Muscle of leg (tissue), 11 donors: ENCODE results near the gene MTA3. TPM values are rescaled to one million over a fixed set of nuclear protein-coding genes. Genes with fewer than 3 reads are reported as not detected.

Experiments used
- DNase-seq: peaks from one replicate; pipeline ENCODE4 v3.0.0; 2013
- H3K27ac ChIP-seq: one replicate; pipeline ENCODE4 v1.5.1; 2013; ENCODE audit warnings: mild to moderate bottlenecking, low read length, control low read depth
- H3K27me3 ChIP-seq: one replicate; pipeline ENCODE4 v1.6.1; 2013; ENCODE audit warnings: low read length; ENCODE audit not compliant: control insufficient read depth, insufficient read depth
- H3K36me3 ChIP-seq: one replicate; pipeline ENCODE4 v1.6.1; 2013; ENCODE audit warnings: low read length; ENCODE audit not compliant: control insufficient read depth, insufficient read depth
- H3K4me1 ChIP-seq: one replicate; pipeline ENCODE4 v1.6.1; 2013; ENCODE audit warnings: low read length; ENCODE audit not compliant: control insufficient read depth, insufficient read depth
- H3K4me3 ChIP-seq: one replicate; pipeline ENCODE4 v1.5.1; 2013; ENCODE audit warnings: low read length, control low read depth
- H3K9me3 ChIP-seq: replicated peaks from 2 replicates; pipeline ENCODE4 v1.6.1; 2013; ENCODE audit warnings: low read depth, low read length; ENCODE audit not compliant: control insufficient read depth
- WGBS: methylation state at CpG from one replicate; pipeline ENCODE4 v1.1.5; 2013; ENCODE audit warnings: missing lambda C conversion rate; ENCODE audit not compliant: insufficient coverage; 5-methylcytosine and 5-hydroxymethylcytosine counted together
- polyA plus RNA-seq, 8 donors: library from polyadenylated mRNA; unstranded; fragments of 120-200 nt; gene quantifications; one replicate each; pipeline versions ENCODE4 v1.2.1 to v1.2.3, GENCODE V29; 2013; ENCODE audit warnings: inconsistent platforms in 1 of 8, low replicate concordance in 1 of 8; ENCODE audit not compliant: insufficient read length in 8 of 8, insufficient read depth in 1 of 8
- total RNA-seq: library from RNA; stranded (reverse); fragments of 120-200 nt; gene quantifications from one replicate; pipeline ENCODE4 v1.2.4, GENCODE V29; 2013

MTA3 gene
- total and polyA plus RNA-seq, 9 donors, result 22.5 to 37.9 (median 24.9) TPM

GRCh38 chr2:42743659-42743990 lies 175.2 kb downstream of the MTA3 start:
- WGBS, result 86% methylated on average over 1 of the region's 1 CpG
- H3K27ac ChIP-seq, result peak overlapping the region; percentile 74
- H3K36me3 ChIP-seq, result peaks cover 8% of the 10 kb centered on the region
- H3K9me3 ChIP-seq, result peaks cover 2% of the 10 kb centered on the region
- DNase-seq, result peak; percentile 71
- H3K27me3 ChIP-seq, result no peaks in the 10 kb centered on the region
- no peak overlapping the region for H3K4me3 ChIP-seq
- peaks cover 19% of the 10 kb centered on the region for H3K4me1 ChIP-seq

GRCh38 chr2:42744545-42745082 lies 176.2 kb downstream of the MTA3 start:
- 100% methylated on average over 1 of the region's 3 CpGs for WGBS
- Histone ChIP-seq H3K27me3 (no peaks in the 10 kb centered on the region), H3K27ac (no peak overlapping the region), H3K4me1 (peaks cover 19% of the 10 kb centered on the region), H3K9me3 (no peaks in the 10 kb centered on the region), H3K36me3 (peaks cover 8% of the 10 kb centered on the region), H3K4me3 (no peak overlapping the region)
- no peak for DNase-seq

GRCh38 chr2:42747422-42747821 lies 179.0 kb downstream of the MTA3 start:
- 100% methylated on average over 3 of the region's 3 CpGs for WGBS
- Histone ChIP-seq H3K9me3 (no peaks in the 10 kb centered on the region), H3K27ac (no peak overlapping the region), H3K4me1 (peaks cover 19% of the 10 kb centered on the region), H3K4me3 (no peak overlapping the region), H3K27me3 (no peaks in the 10 kb centered on the region), H3K36me3 (peaks cover 2% of the 10 kb centered on the region)
- DNase-seq, result no peak

- Histone ChIP-seq H3K9me3 (no peaks in the 10 kb centered on the region), H3K27me3 (no peaks in the 10 kb centered on the region), H3K4me1 (peaks cover 23% of the 10 kb centered on the region), H3K36me3 (peaks cover 2% of the 10 kb centered on the region), H3K27ac (no peak overlapping the region), H3K4me3 (no peak overlapping the region)
- DNase-seq, result no peak
- WGBS, result 74% methylated on average over 2 of the region's 4 CpGs
Measured at GRCh38 chr2:42748840-42749239, 180.4 kb downstream of the MTA3 start.

GRCh38 chr2:42752314-42752713 lies 183.9 kb downstream of the MTA3 start:
- H3K36me3 ChIP-seq, result peaks cover 2% of the 10 kb centered on the region
- no peak overlapping the region for H3K27ac ChIP-seq
- peaks cover 49% of the 10 kb centered on the region for H3K4me1 ChIP-seq
- no peaks in the 10 kb centered on the region for H3K9me3 ChIP-seq
- no peaks in the 10 kb centered on the region for H3K27me3 ChIP-seq
- no CpG with 5 or more reads among the region's 2 CpGs for WGBS
- DNase-seq, result peak; percentile 74
- H3K4me3 ChIP-seq, result no peak overlapping the region

- Histone ChIP-seq H3K36me3 (peaks cover 2% of the 10 kb centered on the region), H3K9me3 (no peaks in the 10 kb centered on the region), H3K4me1 (peaks cover 49% of the 10 kb centered on the region), H3K4me3 (no peak overlapping the region), H3K27ac (peak overlapping the region; percentile 87), H3K27me3 (no peaks in the 10 kb centered on the region)
- DNase-seq, result peak; percentile 35
- WGBS, result 77% methylated on average over 19 of the region's 24 CpGs
Measured at GRCh38 chr2:42752816-42753813, 184.7 kb downstream of the MTA3 start.

GRCh38 chr2:42754021-42754775 lies 185.8 kb downstream of the MTA3 start:
- no peak overlapping the region for H3K4me3 ChIP-seq
- H3K27ac ChIP-seq, result peak overlapping the region; percentile 87
- H3K36me3 ChIP-seq, result peaks cover 2% of the 10 kb centered on the region
- no peaks in the 10 kb centered on the region for H3K9me3 ChIP-seq
- peak; percentile 93 for DNase-seq
- no peaks in the 10 kb centered on the region for H3K27me3 ChIP-seq
- H3K4me1 ChIP-seq, result peaks cover 49% of the 10 kb centered on the region
- WGBS, result 44% methylated on average over 10 of the region's 11 CpGs

GRCh38 chr2:42754776-42755140 lies 186.3 kb downstream of the MTA3 start:
- Histone ChIP-seq H3K27ac (peak overlapping the region; percentile 85), H3K4me1 (peaks cover 49% of the 10 kb centered on the region), H3K36me3 (peaks cover 2% of the 10 kb centered on the region), H3K9me3 (no peaks in the 10 kb centered on the region), H3K27me3 (no peaks in the 10 kb centered on the region), H3K4me3 (no peak overlapping the region)
- DNase-seq, result no peak
- 57% methylated on average over 2 of the region's 8 CpGs for WGBS

GRCh38 chr2:42755191-42755880 lies 186.9 kb downstream of the MTA3 start:
- H3K27ac ChIP-seq, result peak overlapping the region; percentile 85

More at GRCh38 chr2:42755191-42755880, 186.9 kb downstream of the MTA3 start:
- DNase-seq, result peak; percentile 59
- Histone ChIP-seq H3K36me3 (peaks cover 2% of the 10 kb centered on the region), H3K4me1 (peaks cover 53% of the 10 kb centered on the region), H3K9me3 (no peaks in the 10 kb centered on the region), H3K4me3 (no peak overlapping the region), H3K27me3 (no peaks in the 10 kb centered on the region)
- 83% methylated on average over 3 of the region's 14 CpGs for WGBS
